ENCODE results near the gene PLEKHF1. TPM values are rescaled to one million over a fixed set of nuclear protein-coding genes. Genes with fewer than 3 reads are reported as not detected.

PLEKHF1 gene
- total RNA-seq, 1 experiment from 2014 or later: 2.0 TPM

DNA sequence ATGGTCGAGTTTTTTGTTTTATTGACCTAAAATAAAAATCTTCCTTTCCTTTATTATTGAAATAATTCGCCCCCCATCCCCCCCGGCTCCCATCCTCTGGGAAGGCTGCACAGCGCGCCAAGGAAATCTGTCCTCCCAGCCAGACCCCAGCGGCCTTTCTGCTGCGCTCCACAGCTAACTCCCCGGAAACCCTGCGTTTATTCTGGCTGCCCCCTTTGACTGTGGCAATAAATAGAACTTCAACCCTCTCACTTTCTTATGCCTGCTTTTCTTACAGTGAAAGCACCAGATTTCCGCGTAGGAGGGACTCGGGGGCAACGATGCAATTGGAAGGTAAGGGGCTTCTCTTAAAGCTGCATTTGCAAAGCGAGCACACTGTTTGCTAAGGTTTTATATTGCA is 59.5 kb downstream of the PLEKHF1 start:
- H3K27me3 ChIP-seq: peaks cover 2% of the 10 kb centered on the region; the same call in 1 of the 2 replicates
- H3K27ac ChIP-seq: no peak overlapping the region
- no peaks in the 10 kb centered on the region for H3K9me3 ChIP-seq (replicated peaks)
- no peak overlapping the region for H3K4me3 ChIP-seq
- DNase-seq: no peak
- H3K36me3 ChIP-seq: no peaks in the 10 kb centered on the region
- H3K4me1 ChIP-seq: no peaks in the 10 kb centered on the region

Other genes starting within 250 kb of the PLEKHF1 start
- not detected in 2 replicates for gene VSTM2B, start 139.5 kb upstream of the PLEKHF1 start, total RNA-seq (2014; rRNA removed; shearing (Covaris generic))
- 81.1 and 81.9 TPM in 2 replicates for gene POP4, start 59.2 kb upstream of the PLEKHF1 start, total RNA-seq (2014; rRNA removed; shearing (Covaris generic))
- 26.4 and 28.4 TPM in 2 replicates for gene C19orf12, start 49.8 kb downstream of the PLEKHF1 start, total RNA-seq (2014; rRNA removed; shearing (Covaris generic))
- 66.3 and 72.7 TPM in 2 replicates for gene CCNE1, start 146.5 kb downstream of the PLEKHF1 start, total RNA-seq (2014; rRNA removed; shearing (Covaris generic))